ENCODE data around the gene CIB4. TPM values are rescaled to one million over a fixed set of nuclear protein-coding genes. Genes with fewer than 3 reads are reported as not detected.

The CIB4 gene
- total and polyA plus RNA-seq, 9 of the 15 experiments (the other 6 are each of a cell fraction or from before 2014, with no cell fraction given): not detected

DNA sequence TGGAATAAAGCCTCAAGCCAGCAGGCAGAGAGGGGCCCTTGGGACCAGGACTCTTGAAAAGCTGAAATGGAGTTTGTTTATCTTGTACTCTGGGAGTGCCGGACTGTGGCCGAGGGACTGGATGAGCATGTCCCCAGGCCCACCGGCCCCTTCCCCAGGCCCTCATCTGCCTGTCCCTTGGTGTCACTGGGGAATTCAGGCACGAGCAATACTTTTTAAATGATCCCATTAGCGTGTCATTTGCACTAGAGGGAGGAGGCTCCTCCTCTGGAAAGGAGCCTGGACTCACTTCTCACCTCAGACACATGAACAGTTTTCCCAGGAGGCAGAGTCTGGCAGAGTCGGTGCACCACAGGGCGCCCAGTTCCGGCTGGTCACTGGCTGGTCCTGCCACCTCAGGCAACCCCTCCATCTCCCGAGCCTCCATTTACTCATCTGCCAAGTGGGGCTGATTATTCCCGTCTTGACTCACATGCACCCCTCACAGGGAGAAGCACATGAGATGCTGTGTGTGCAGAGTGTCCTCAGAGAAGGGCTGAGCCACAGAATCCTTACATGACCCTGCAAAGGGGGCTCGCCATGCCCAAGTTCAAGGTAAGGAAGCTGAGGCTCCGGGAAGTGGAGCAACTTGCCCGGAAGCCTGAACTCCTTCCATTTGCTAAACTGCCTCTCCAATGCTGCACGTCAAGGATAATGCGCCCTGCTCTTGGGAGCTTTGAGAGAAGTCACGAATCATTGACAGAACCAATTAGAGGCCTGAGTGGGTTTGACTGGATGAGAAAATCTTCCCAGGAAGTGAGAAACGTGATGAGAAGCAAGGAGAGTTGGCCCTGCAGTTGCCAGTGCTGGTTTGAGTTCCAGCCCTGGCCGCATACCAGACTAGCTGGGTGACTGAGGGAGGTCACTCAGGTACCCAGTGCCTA lies 26.7 kb downstream of the CIB4 start:
- no peaks in the 10 kb centered on the region for H3K79me2 ChIP-seq (ENCODE audit: control insufficient read depth, insufficient read depth, low read length)
- no peak for DNase-seq (ENCODE audit: extremely low read depth in 1 of 4, low spot score in 3 of 4)
- H3K27me3 ChIP-seq (ENCODE audit: control insufficient read depth in 2 of 2, insufficient read depth in 2 of 2, low read length in 2 of 2): peaks cover 35 to 91% of the 10 kb centered on the region in 2 experiments; a peak in 4 of 5 replicates
- intact Hi-C loops (cut with micrococcal nuclease): no loop called here
- H4K20me1 ChIP-seq (replicated peaks; ENCODE audit: control insufficient read depth, insufficient read depth, low read length): peaks cover 4% of the 10 kb centered on the region; the same call in 1 of the 2 replicates
- no peaks in the 10 kb centered on the region for H3K36me3 ChIP-seq (ENCODE audit: control insufficient read depth, insufficient read depth, low read length)
- peaks cover 0 to 6% of the 10 kb centered on the region in 2 experiments; a peak in 1 of 5 replicates for H3K4me1 ChIP-seq (replicated peaks in 1 of 2; ENCODE audit: control insufficient read depth in 2 of 2, insufficient read depth in 2 of 2, low read length in 2 of 2)
- no peak overlapping the region for H3K4me3 ChIP-seq
- CTCF ChIA-PET (ENCODE audit: low intra/inter-chr PET ratio): no interaction called here
- no peak overlapping the region for H3K4me2 ChIP-seq (ENCODE audit: insufficient read depth, low read length)
- H3K27ac ChIP-seq (ENCODE audit: extremely low read depth, low read depth, low read length): no peak overlapping the region
- H3K9ac ChIP-seq (ENCODE audit: insufficient read depth in 1 of 2, low read depth in 2 of 2, low read length in 2 of 2): no peak overlapping the region
- no TSS peak for BruUV-seq (replicated peaks)
- 3% methylated on average over 18 of the region's 18 CpGs for WGBS (ENCODE audit: insufficient coverage, low coverage, missing lambda C conversion rate)
- ATAC-seq: no peak
- POLR2A ChIA-PET: interaction anchor here (0.6 to 0.7 kb wide), 2 partner anchors 95 to 148 kb away, joined by 3 read pairs; no protein-coding TSS in a partner anchor
- H3K9me3 ChIP-seq (replicated peaks; ENCODE audit: control insufficient read depth, insufficient read depth, low read depth, low read length): no peaks in the 10 kb centered on the region
- no peak for FAIRE-seq
- in situ Hi-C loops (cut with MboI): no loop called here
- no peaks in the 10 kb centered on the region for H3K9me1 ChIP-seq (ENCODE audit: control insufficient read depth, insufficient read depth, low read length)
- no peak overlapping the region for H2AFZ ChIP-seq (ENCODE audit: low read depth, low read length)
- TF ChIP-seq NCOA2 (IDR thresholded peaks at IDR 0.05; ENCODE audit: partially characterized antibody in 2 of 2) (no peak), CXXC5 (CRISPR knock-in tag; IDR thresholded peaks at IDR 0.05) (no peak), NR2F6 (CRISPR knock-in tag; IDR thresholded peaks at IDR 0.05) (no peak), ZNF232 (CRISPR knock-in tag; IDR thresholded peaks at IDR 0.05) (no peak), PHF8 (IDR thresholded peaks at IDR 0.05; ENCODE audit: borderline replicate concordance, low read length) (no peak), ARHGAP35 (IDR thresholded peaks at IDR 0.05; ENCODE audit: partially characterized antibody) (no peak), ZKSCAN1 (IDR thresholded peaks at IDR 0.05; ENCODE audit: low read depth, low read length) (no peak), KDM4B (IDR thresholded peaks at IDR 0.05; ENCODE audit: borderline replicate concordance in 2 of 2, low read depth in 1 of 2) (no peak), SLC30A9 (CRISPR knock-in tag; IDR thresholded peaks at IDR 0.05) (no peak), SIX5 (IDR thresholded peaks at IDR 0.05; ENCODE audit: borderline replicate concordance in 1 of 2, insufficient read depth in 1 of 2, low read depth in 1 of 2, low read length in 2 of 2) (no peak), ZZZ3 (IDR thresholded peaks at IDR 0.05) (no peak), CAMTA2 (CRISPR knock-in tag; conservative IDR thresholded peaks at IDR 0.05) (no peak), NEUROD1 (IDR thresholded peaks at IDR 0.05; ENCODE audit: borderline replicate concordance, low read depth, low read length, partially characterized antibody) (no peak), ETV5 (CRISPR knock-in tag; IDR thresholded peaks at IDR 0.05; ENCODE audit: low read depth) (no peak)
- TF ChIP-seq, protein P1, sequence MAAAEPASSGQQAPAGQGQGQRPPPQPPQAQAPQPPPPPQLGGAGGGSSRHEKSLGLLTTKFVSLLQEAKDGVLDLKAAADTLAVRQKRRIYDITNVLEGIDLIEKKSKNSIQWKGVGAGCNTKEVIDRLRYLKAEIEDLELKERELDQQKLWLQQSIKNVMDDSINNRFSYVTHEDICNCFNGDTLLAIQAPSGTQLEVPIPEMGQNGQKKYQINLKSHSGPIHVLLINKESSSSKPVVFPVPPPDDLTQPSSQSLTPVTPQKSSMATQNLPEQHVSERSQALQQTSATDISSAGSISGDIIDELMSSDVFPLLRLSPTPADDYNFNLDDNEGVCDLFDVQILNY (CRISPR knock-in tag; IDR thresholded peaks at IDR 0.05): no peak
- TF ChIP-seq, protein P2, sequence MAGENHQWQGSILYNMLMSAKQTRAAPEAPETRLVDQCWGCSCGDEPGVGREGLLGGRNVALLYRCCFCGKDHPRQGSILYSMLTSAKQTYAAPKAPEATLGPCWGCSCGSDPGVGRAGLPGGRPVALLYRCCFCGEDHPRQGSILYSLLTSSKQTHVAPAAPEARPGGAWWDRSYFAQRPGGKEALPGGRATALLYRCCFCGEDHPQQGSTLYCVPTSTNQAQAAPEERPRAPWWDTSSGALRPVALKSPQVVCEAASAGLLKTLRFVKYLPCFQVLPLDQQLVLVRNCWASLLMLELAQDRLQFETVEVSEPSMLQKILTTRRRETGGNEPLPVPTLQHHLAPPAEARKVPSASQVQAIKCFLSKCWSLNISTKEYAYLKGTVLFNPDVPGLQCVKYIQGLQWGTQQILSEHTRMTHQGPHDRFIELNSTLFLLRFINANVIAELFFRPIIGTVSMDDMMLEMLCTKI (IDR thresholded peaks at IDR 0.05; ENCODE audit: partially characterized antibody): no peak
- TF ChIP-seq, protein P3, sequence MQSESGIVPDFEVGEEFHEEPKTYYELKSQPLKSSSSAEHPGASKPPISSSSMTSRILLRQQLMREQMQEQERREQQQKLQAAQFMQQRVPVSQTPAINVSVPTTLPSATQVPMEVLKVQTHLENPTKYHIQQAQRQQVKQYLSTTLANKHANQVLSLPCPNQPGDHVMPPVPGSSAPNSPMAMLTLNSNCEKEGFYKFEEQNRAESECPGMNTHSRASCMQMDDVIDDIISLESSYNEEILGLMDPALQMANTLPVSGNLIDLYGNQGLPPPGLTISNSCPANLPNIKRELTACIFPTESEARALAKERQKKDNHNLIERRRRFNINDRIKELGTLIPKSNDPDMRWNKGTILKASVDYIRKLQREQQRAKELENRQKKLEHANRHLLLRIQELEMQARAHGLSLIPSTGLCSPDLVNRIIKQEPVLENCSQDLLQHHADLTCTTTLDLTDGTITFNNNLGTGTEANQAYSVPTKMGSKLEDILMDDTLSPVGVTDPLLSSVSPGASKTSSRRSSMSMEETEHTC (IDR thresholded peaks at IDR 0.05): no peak
